IMR-90 (cell line): ENCODE data around the gene STAP2. TPM values are rescaled to one million over a fixed set of nuclear protein-coding genes. Genes with fewer than 3 reads are reported as not detected.

Experiments
- ATAC-seq: fragments of 200-7000 bp; cut with Tn5 transposase; 2 replicates; pipeline ENCODE4 v1.9.1; 2020; ENCODE audit warnings: low read depth, mild to moderate bottlenecking, moderate library complexity
- BruUV-seq: library from RNA; stranded (reverse); fragments of 400-500 nt; replicated peaks from 2 replicates; lab custom pipeline; 2021; lab: Mats Ljungman, UMichigan
- CTCF ChIA-PET: fragments of 300-600 bp; formaldehyde crosslinking; extraction: SDS; loops from one replicate; lab custom pipeline; 2021; ENCODE audit warnings: antibody characterized with exemption; lab: Yijun Ruan, JAX
- POLR2A ChIA-PET: fragments of 300-600 bp; sonication (Branson Sonifier 250); formaldehyde crosslinking; loops from one replicate; lab custom pipeline; 2022; ENCODE audit warnings: antibody characterized with exemption; ENCODE audit not compliant: unreplicated experiment; lab: Charles Lee
- DNase-seq: peaks from one replicate; pipeline ENCODE4 v3.0.0; 2013
- H2AFZ ChIP-seq: replicated peaks from 2 replicates; pipeline ENCODE3; 2013; ENCODE audit warnings: low read length, mild to moderate bottlenecking; ENCODE audit not compliant: poor library complexity
- H2AK5ac ChIP-seq: 2 replicates; pipeline ENCODE4 v1.6.1; 2013; ENCODE audit warnings: low read depth, low read length, inconsistent platforms
- H2AK9ac ChIP-seq: replicated peaks from 2 replicates; pipeline ENCODE3; 2013; ENCODE audit warnings: mild to moderate bottlenecking, low read depth, low read length, moderate library complexity; ENCODE audit not compliant: poor library complexity
- H2BK120ac ChIP-seq: 2 replicates; pipeline ENCODE4 v1.6.1; 2013; ENCODE audit warnings: low read depth, low read length, inconsistent platforms
- H2BK15ac ChIP-seq: 3 replicates; pipeline ENCODE4 v1.6.1; 2013; ENCODE audit warnings: low read depth, low read length, inconsistent platforms
- H2BK20ac ChIP-seq: 2 replicates; pipeline ENCODE4 v1.6.1; 2013; ENCODE audit warnings: low read depth, mild to moderate bottlenecking, inconsistent platforms, low read length, moderate library complexity
- H2BK5ac ChIP-seq: 2 replicates; pipeline ENCODE4 v1.6.1; 2013; ENCODE audit warnings: mild to moderate bottlenecking, low read depth, low read length, inconsistent platforms; ENCODE audit not compliant: poor library complexity, severe bottlenecking
- H3K14ac ChIP-seq: replicated peaks from 2 replicates; pipeline ENCODE4 v1.6.1; 2013; ENCODE audit warnings: low read depth, low read length, inconsistent platforms
- H3K18ac ChIP-seq: 2 replicates; pipeline ENCODE4 v1.6.1; 2013; ENCODE audit warnings: low read depth, low read length, control low read depth
- H3K23ac ChIP-seq: 2 replicates; pipeline ENCODE4 v1.6.1; 2013; ENCODE audit warnings: low read depth, low read length, inconsistent platforms
- H3K27ac ChIP-seq: 2 replicates; pipeline ENCODE4 v1.5.1; 2013; ENCODE audit warnings: mild to moderate bottlenecking, control low read depth, low read length; ENCODE audit not compliant: insufficient read depth
- H3K27me3 ChIP-seq: 2 replicates; pipeline ENCODE4 v1.6.1; 2013; ENCODE audit warnings: low read length; ENCODE audit not compliant: control insufficient read depth, insufficient read depth
- H3K36me3 ChIP-seq: 2 replicates; pipeline ENCODE4 v1.6.1; 2013; ENCODE audit warnings: low read length, mixed read lengths; ENCODE audit not compliant: control insufficient read depth, insufficient read depth
- H3K4ac ChIP-seq: 2 replicates; pipeline ENCODE4 v1.6.1; 2013; ENCODE audit warnings: low read depth, low read length, inconsistent platforms
- H3K4me1 ChIP-seq: 2 replicates; pipeline ENCODE4 v1.6.1; 2013; ENCODE audit warnings: low read length, mixed read lengths; ENCODE audit not compliant: control insufficient read depth, insufficient read depth
- H3K4me2 ChIP-seq: 2 replicates; pipeline ENCODE4 v1.6.1; 2013; ENCODE audit warnings: low read depth, mild to moderate bottlenecking, control low read depth, low read length, moderate library complexity
- H3K4me3 ChIP-seq: 2 replicates; pipeline ENCODE4 v1.5.1; 2013; ENCODE audit warnings: low read depth, mild to moderate bottlenecking, control low read depth, low read length, moderate library complexity; ENCODE audit not compliant: insufficient read depth
- H3K56ac ChIP-seq: 2 replicates; pipeline ENCODE4 v1.6.1; 2013; ENCODE audit warnings: low read length, inconsistent platforms; ENCODE audit not compliant: insufficient read depth; ENCODE audit errors: extremely low read depth
- H3K79me1 ChIP-seq, 2 experiments: 2 replicates each; pipeline ENCODE4 v1.6.1; 2013; ENCODE audit warnings: low read length in 2 of 2, inconsistent platforms in 1 of 2, low read depth in 1 of 2
- H3K9ac ChIP-seq: 2 replicates; pipeline ENCODE4 v1.6.1; 2013; ENCODE audit warnings: low read depth, low read length, control low read depth
- H3K9me1 ChIP-seq: 2 replicates; pipeline ENCODE4 v1.6.1; 2013; ENCODE audit warnings: low read length, inconsistent platforms; ENCODE audit not compliant: insufficient read depth
- H3K9me3 ChIP-seq: 2 replicates; pipeline ENCODE4 v1.6.1; 2013; ENCODE audit warnings: low read length; ENCODE audit not compliant: control insufficient read depth, insufficient read depth
- H4K20me1 ChIP-seq: 2 replicates; pipeline ENCODE4 v1.6.1; 2013; ENCODE audit warnings: low read length, inconsistent platforms; ENCODE audit not compliant: insufficient read depth
- H4K5ac ChIP-seq: 2 replicates; pipeline ENCODE4 v1.6.1; 2013; ENCODE audit warnings: mild to moderate bottlenecking, low read depth, low read length, control low read depth
- H4K8ac ChIP-seq, 2 experiments: 2 replicates each; pipeline ENCODE4 v1.6.1; 2013; ENCODE audit warnings: low read depth in 2 of 2, low read length in 2 of 2, control low read depth in 1 of 2, inconsistent platforms in 1 of 2
- H4K91ac ChIP-seq: 2 replicates; pipeline ENCODE4 v1.6.1; 2013; ENCODE audit warnings: low read depth, low read length, inconsistent platforms; ENCODE audit not compliant: insufficient read depth
- CEBPB ChIP-seq: IDR thresholded peaks from 2 replicates; pipeline ENCODE4 v1.6.1; 2012; ENCODE audit warnings: low read depth, low read length, improper control_type of control experiment
- RAD21 ChIP-seq: IDR thresholded peaks from 2 replicates; pipeline ENCODE4 v1.6.1; 2012; ENCODE audit warnings: low read length, improper control_type of control experiment
- WGBS, 2 experiments: methylation state at CpG; one replicate each; pipeline versions ENCODE4 v1.1.5 to v1.1.7; 2013; ENCODE audit warnings: missing lambda C conversion rate in 2 of 2; ENCODE audit not compliant: insufficient read length in 1 of 2; ENCODE audit errors: extremely low coverage in 2 of 2; 5-methylcytosine and 5-hydroxymethylcytosine counted together
- dilution Hi-C: fragments of 300-500 bp; cut with HindIII; formaldehyde crosslinking; loops from one replicate; pipeline ENCODE4 v1.14.3; 2018; ENCODE audit warnings: low sequenced_read_pairs; ENCODE audit not compliant: unreplicated experiment
- in situ Hi-C: fragments of 300-500 bp; cut with MboI; formaldehyde crosslinking; loops from 3 replicates; pipeline ENCODE4 v1.14.3; 2019; ENCODE audit warnings: low sequenced_read_pairs, inconsistent platforms, mixed read lengths
- intact Hi-C: fragments of 100-400 bp; cut with micrococcal nuclease; formaldehyde crosslinking; loops from 2 replicates; pipeline ENCODE4 v1.10.0; 2022
- polyA plus RNA-seq, 3 experiments: library from polyadenylated mRNA; depleted of rRNA; stranded (reverse); fragments of >200 nt; gene quantifications; 2 replicates each; pipeline ENCODE4 v1.2.3, GENCODE V29; 2012; ENCODE audit warnings: low replicate concordance in 1 of 3
- total RNA-seq: library from RNA; depleted of rRNA; stranded (reverse); fragments of >200 nt; gene quantifications from 2 replicates; pipeline ENCODE4 v1.2.3, GENCODE V29; 2012

STAP2 gene
- total and polyA plus RNA-seq, 2 of the 4 experiments (the other 2 are of a cell fraction), result 1.3 to 3.4 TPM

GRCh38 chr19:4379383-4380253 is 41.0 kb upstream of the STAP2 start:
- no peak overlapping the region for H3K4me2 ChIP-seq
- no peak overlapping the region for H4K8ac ChIP-seq
- ATAC-seq, result no peak
- in situ Hi-C loops (no loop called here), dilution Hi-C loops (no loop called here), intact Hi-C loops (no loop called here)
- WGBS, 2 experiments, result 94% methylated on average over 6 of the region's 20 CpGs; no CpG with 5 or more reads in 1 of the 2 experiments
- peak overlapping the region; percentile 58 for H2AK9ac ChIP-seq
- POLR2A ChIA-PET, result no interaction called here
- H2BK120ac ChIP-seq, result no peak overlapping the region
- H3K79me1 ChIP-seq, result peaks cover 13 to 88% of the 10 kb centered on the region in 2 experiments
- H3K9ac ChIP-seq, result no peak overlapping the region
- peaks cover 34% of the 10 kb centered on the region for H3K9me1 ChIP-seq
- no peak overlapping the region for H2BK20ac ChIP-seq
- TF ChIP-seq RAD21, result no peak
- peak; percentile 65 for TF ChIP-seq CEBPB
- peaks cover 90% of the 10 kb centered on the region for H4K20me1 ChIP-seq
- no peak overlapping the region for H2BK15ac ChIP-seq
- no peak overlapping the region; the same call in 1 of the 2 replicates for H3K4ac ChIP-seq
- H2AFZ ChIP-seq, result no peak overlapping the region
- H3K27ac ChIP-seq, result no peak overlapping the region
- no peaks in the 10 kb centered on the region for H3K27me3 ChIP-seq
- H3K9me3 ChIP-seq, result no peaks in the 10 kb centered on the region
- H3K14ac ChIP-seq, result peak overlapping the region; percentile 21; the same call in 1 of the 2 replicates
- no peak overlapping the region for H4K91ac ChIP-seq
- H3K4me3 ChIP-seq, result no peak overlapping the region
- CTCF ChIA-PET, result interaction anchor here (0.6 to 0.7 kb wide), 2 partner anchors 14 to 26 kb away, joined by 3 to 4 read pairs; no protein-coding TSS in a partner anchor
- no peak overlapping the region for H4K5ac ChIP-seq
- DNase-seq, result peak; percentile 59
- H2BK5ac ChIP-seq, result no peak overlapping the region
- H3K18ac ChIP-seq, result no peak overlapping the region
- peaks cover 39% of the 10 kb centered on the region for H3K4me1 ChIP-seq
- peak overlapping the region; percentile 48; the same call in 1 of the 2 replicates for H2AK5ac ChIP-seq
- H3K23ac ChIP-seq, result peak overlapping the region; percentile 12; the same call in 1 of the 2 replicates
- no TSS peak for BruUV-seq
- H3K56ac ChIP-seq, result no peak overlapping the region
- H3K36me3 ChIP-seq, result peaks cover 13% of the 10 kb centered on the region
